Neuronal stem cell (in vitro differentiated cells): ENCODE data around the gene GPR12.

ENCODE experiments used
- DNase-seq: peaks from one replicate; pipeline ENCODE4 v3.0.0-alpha.2; 2013; ENCODE audit warnings: low spot score
- H2AFZ ChIP-seq: one replicate; pipeline ENCODE4 v1.6.1; 2013; ENCODE audit warnings: mild to moderate bottlenecking, low read length, inconsistent platforms
- H2AK5ac ChIP-seq: 2 replicates; pipeline ENCODE4 v1.6.1; 2013; ENCODE audit warnings: low read depth, mild to moderate bottlenecking, inconsistent platforms, low read length, moderate library complexity, mixed read lengths
- H2BK120ac ChIP-seq: 2 replicates; pipeline ENCODE4 v1.6.1; 2013; ENCODE audit warnings: low read depth, mild to moderate bottlenecking, inconsistent platforms, low read length, moderate library complexity, mixed read lengths
- H2BK12ac ChIP-seq: one replicate; pipeline ENCODE4 v1.6.1; 2013; ENCODE audit warnings: low read length, inconsistent platforms
- H2BK15ac ChIP-seq: 2 replicates; pipeline ENCODE4 v1.6.1; 2013; ENCODE audit warnings: mild to moderate bottlenecking, low read length, inconsistent platforms, mixed read lengths
- H2BK5ac ChIP-seq: one replicate; pipeline ENCODE4 v1.6.1; 2013; ENCODE audit warnings: inconsistent platforms, mild to moderate bottlenecking, low read length, moderate library complexity
- H3K14ac ChIP-seq: one replicate; pipeline ENCODE4 v1.6.1; 2013; ENCODE audit warnings: low read length, inconsistent platforms
- H3K18ac ChIP-seq: 2 replicates; pipeline ENCODE4 v1.6.1; 2013; ENCODE audit warnings: low read length, inconsistent platforms
- H3K23ac ChIP-seq: 2 replicates; pipeline ENCODE4 v1.6.1; 2013; ENCODE audit warnings: low read depth, mild to moderate bottlenecking, mixed read lengths, low read length, inconsistent platforms; ENCODE audit not compliant: poor library complexity
- H3K27ac ChIP-seq: replicated peaks from 3 replicates; pipeline ENCODE4 v1.5.1; 2013; ENCODE audit warnings: low read length, inconsistent platforms
- H3K27me3 ChIP-seq, 3 experiments: 2 replicates each; pipeline ENCODE4 v1.6.1; 2013; ENCODE audit warnings: low read length in 3 of 3, mild to moderate bottlenecking in 2 of 3, inconsistent platforms in 1 of 3, low read depth in 1 of 3, mixed read lengths in 1 of 3, moderate library complexity in 1 of 3; ENCODE audit not compliant: control insufficient read depth in 3 of 3, insufficient read depth in 3 of 3
- H3K36me3 ChIP-seq, 2 donors: replicated peaks in 1 of 2; 2 replicates each; pipeline ENCODE4 v1.6.1; 2013; ENCODE audit warnings: low read length in 2 of 2; ENCODE audit not compliant: control insufficient read depth in 2 of 2, insufficient read depth in 2 of 2
- H3K4ac ChIP-seq: 2 replicates; pipeline ENCODE4 v1.6.1; 2013; ENCODE audit warnings: inconsistent platforms, mild to moderate bottlenecking, low read length, moderate library complexity
- H3K4me1 ChIP-seq, 2 donors: 1 replicate in 1 of 2; 2 replicates in 1 of 2; pipeline ENCODE4 v1.6.1; 2013; ENCODE audit warnings: low read length in 2 of 2, low read depth in 1 of 2; ENCODE audit not compliant: control insufficient read depth in 2 of 2, insufficient read depth in 1 of 2
- H3K4me2 ChIP-seq: one replicate; pipeline ENCODE4 v1.6.1; 2013; ENCODE audit warnings: mild to moderate bottlenecking, low read length, inconsistent platforms; ENCODE audit not compliant: insufficient read depth, poor library complexity, severe bottlenecking
- H3K4me3 ChIP-seq, 2 donors: 2 replicates each; pipeline ENCODE4 v1.5.1; 2013; ENCODE audit warnings: low read length in 2 of 2, mild to moderate bottlenecking in 2 of 2, inconsistent platforms in 1 of 2, moderate library complexity in 1 of 2
- H3K79me1 ChIP-seq: one replicate; pipeline ENCODE4 v1.6.1; 2013; ENCODE audit warnings: low read depth, mild to moderate bottlenecking, inconsistent platforms, low read length, moderate library complexity
- H3K9ac ChIP-seq: one replicate; pipeline ENCODE4 v1.6.1; 2013; ENCODE audit warnings: mild to moderate bottlenecking, low read depth, low read length, inconsistent platforms; ENCODE audit not compliant: poor library complexity
- H3K9me3 ChIP-seq, 2 donors: replicated peaks in 1 of 2; 2 replicates each; pipeline versions ENCODE3 to v1.6.1; 2013; ENCODE audit warnings: low read length in 2 of 2, mild to moderate bottlenecking in 2 of 2, inconsistent platforms in 1 of 2, low read depth in 1 of 2, mixed read lengths in 1 of 2, moderate library complexity in 1 of 2; ENCODE audit not compliant: control insufficient read depth in 2 of 2, insufficient read depth in 1 of 2
- H4K8ac ChIP-seq: one replicate; pipeline ENCODE4 v1.6.1; 2013; ENCODE audit warnings: low read depth, mild to moderate bottlenecking, inconsistent platforms, low read length, moderate library complexity
- H4K91ac ChIP-seq: one replicate; pipeline ENCODE4 v1.6.1; 2013; ENCODE audit warnings: low read length, low read depth, mild to moderate bottlenecking, inconsistent platforms; ENCODE audit not compliant: poor library complexity
- WGBS, 2 donors: extraction: QIAGEN DNeasy Blood & Tissue Kit; methylation state at CpG; one replicate each; pipeline ENCODE4 v1.1.7; 2013; ENCODE audit warnings: missing lambda C conversion rate in 2 of 2, mixed read lengths in 1 of 2; ENCODE audit not compliant: insufficient read length in 2 of 2, insufficient replicate concordance in 1 of 2; ENCODE audit errors: extremely low coverage in 2 of 2; 5-methylcytosine and 5-hydroxymethylcytosine counted together

GPR12 gene

DNA sequence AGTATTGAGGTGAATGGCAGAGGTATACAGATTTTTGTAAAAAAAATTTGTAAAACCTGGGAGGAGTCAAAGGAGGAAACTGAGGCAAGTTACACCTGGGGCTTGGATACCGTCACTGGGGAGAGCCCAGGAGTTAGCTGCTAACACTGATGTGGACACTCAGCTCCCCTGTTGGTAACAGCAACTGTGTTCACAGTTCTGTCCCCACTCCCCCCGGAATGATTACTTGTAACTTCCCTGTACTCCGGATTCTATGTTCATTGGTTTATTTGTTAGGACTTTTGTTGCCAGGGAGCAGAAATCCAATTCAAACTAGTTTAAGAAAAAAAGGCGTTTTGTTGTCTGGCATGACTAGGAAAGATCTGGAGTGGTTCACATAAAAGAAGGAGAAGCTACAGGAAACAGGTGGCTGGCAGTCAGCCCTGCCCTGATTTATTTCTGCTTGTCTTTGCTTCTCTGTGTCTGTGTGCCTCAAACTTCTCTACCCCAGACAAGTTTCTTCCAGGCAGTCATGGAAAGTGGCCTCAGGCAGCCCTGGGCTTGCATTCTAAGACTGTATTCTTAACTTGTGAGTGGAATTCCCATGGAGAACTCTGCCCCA, 2.3 kb upstream of the GPR12 start:
- WGBS, 2 donors, result no CpG with 5 or more reads among the region's 4 CpGs
- H2BK5ac ChIP-seq, result no peak overlapping the region
- no peak overlapping the region for H3K27ac ChIP-seq
- H3K9me3 ChIP-seq, result peaks cover 0 to 8% of the 10 kb centered on the region in 2 donors
- H3K4ac ChIP-seq, result no peak overlapping the region
- no peak overlapping the region for H3K14ac ChIP-seq
- no peak overlapping the region for H3K23ac ChIP-seq
- H3K36me3 ChIP-seq, result no peaks in the 10 kb centered on the region
- H4K8ac ChIP-seq, result no peak overlapping the region
- peaks cover 0 to 2% of the 10 kb centered on the region in 2 donors for H3K4me1 ChIP-seq
- no peak overlapping the region for H3K18ac ChIP-seq
- H3K4me2 ChIP-seq, result no peak overlapping the region
- H2AFZ ChIP-seq, result no peak overlapping the region
- H2AK5ac ChIP-seq, result no peak overlapping the region
- H2BK12ac ChIP-seq, result no peak overlapping the region
- H3K27me3 ChIP-seq, result peaks cover 15 to 79% (median 40%) of the 10 kb centered on the region in 3 experiments
- no peak for DNase-seq
- no peak overlapping the region for H2BK15ac ChIP-seq
- H3K4me3 ChIP-seq, result no peak overlapping the region
- no peak overlapping the region for H3K9ac ChIP-seq
- H4K91ac ChIP-seq, result no peak overlapping the region
- no peaks in the 10 kb centered on the region for H3K79me1 ChIP-seq
- no peak overlapping the region for H2BK120ac ChIP-seq

DNA sequence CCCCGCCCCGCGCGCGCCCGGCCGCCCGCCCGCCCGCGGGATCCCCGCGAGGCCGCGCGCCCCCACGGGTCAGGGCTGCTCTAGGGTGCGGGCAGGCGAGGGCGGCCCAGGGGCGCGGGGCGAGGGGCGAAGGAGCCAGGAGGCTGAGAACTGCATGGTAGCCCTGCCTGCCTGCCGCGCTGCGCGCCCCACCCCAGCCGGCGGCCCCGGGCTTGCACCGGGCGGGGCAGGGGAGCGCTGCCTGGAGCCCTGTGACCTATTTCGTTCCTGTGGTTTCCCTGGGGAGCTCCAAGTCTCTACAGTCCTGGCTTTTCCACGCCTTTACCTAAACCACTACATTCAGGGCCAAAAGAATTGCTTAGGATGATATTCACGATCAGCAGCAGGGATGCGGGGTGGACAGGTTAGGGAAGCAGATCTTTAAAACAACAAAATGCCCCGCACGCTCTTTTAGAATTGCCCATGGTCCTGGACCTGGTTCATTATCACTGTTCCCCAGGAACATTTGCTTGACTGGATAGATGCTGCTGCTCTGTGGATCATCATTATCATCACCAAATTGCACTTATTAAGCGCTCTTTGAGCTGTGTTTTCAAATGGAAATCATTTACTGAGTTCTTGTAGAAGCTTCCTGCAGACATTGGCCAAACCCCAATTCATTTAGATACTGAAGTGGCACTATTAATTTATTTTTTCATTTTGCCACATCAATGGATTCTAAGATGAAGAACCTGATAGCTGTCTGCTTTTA, 421 bp upstream of the GPR12 start:
- no peaks in the 10 kb centered on the region for H3K36me3 ChIP-seq
- peak overlapping the region; percentile 38 for H2AFZ ChIP-seq
- no peak overlapping the region for H2BK12ac ChIP-seq
- peaks cover 15 to 93% (median 40%) of the 10 kb centered on the region in 3 experiments for H3K27me3 ChIP-seq
- no peak overlapping the region for H3K4ac ChIP-seq
- no peak overlapping the region for H4K8ac ChIP-seq
- H3K14ac ChIP-seq, result no peak overlapping the region
- no peak overlapping the region for H3K23ac ChIP-seq
- H2BK15ac ChIP-seq, result no peak overlapping the region
- no peak overlapping the region for H2BK5ac ChIP-seq
- peak overlapping the region; percentile 70 for H3K4me2 ChIP-seq
- H2BK120ac ChIP-seq, result no peak overlapping the region
- WGBS, 2 donors, result no CpG with 5 or more reads among the region's 41 CpGs
- DNase-seq, result no peak
- H3K18ac ChIP-seq, result peak overlapping the region; percentile 62
- H3K9me3 ChIP-seq, result peaks cover 0 to 8% of the 10 kb centered on the region in 2 donors
- H3K9ac ChIP-seq, result no peak overlapping the region
- H3K27ac ChIP-seq, result no peak overlapping the region
- H2AK5ac ChIP-seq, result no peak overlapping the region
- peaks cover 0 to 2% of the 10 kb centered on the region in 2 donors for H3K4me1 ChIP-seq
- H3K79me1 ChIP-seq, result no peaks in the 10 kb centered on the region
- H3K4me3 ChIP-seq, result peak overlapping the region in 1 of 2 donors; percentile 76
- H4K91ac ChIP-seq, result no peak overlapping the region

DNA sequence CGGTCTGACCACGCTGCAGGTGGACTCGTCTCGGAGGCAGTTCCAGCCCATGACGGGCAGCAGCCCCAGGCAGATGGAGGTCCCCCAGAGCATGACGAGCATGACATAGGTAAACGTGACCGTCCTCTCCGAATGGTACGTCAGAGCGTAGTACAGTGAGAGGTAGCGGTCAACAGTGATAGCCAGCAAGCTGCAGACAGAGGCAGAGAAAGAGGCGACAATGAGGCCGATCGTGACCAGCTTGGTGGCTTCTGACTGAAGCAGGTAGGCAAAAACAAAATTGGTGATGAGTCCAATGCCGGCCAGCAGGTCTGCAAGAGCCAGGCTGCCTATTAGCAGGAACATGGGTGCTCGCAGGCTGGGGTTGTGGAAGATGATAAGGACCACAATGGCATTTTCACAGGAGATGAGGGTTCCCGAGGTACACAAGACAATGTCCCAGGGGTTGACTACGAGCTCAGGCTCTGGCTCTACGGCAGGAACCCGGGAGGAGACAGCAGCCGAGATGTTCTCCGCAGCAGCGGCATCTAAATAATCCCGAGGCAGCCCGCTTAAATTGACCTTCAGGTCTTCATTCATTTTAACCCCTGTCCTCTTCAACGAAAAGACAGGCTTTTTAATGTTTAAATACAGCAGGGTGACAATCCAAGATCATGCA, 1.2 kb downstream of the GPR12 start:
- Histone ChIP-seq H3K4me2 (peak overlapping the region; percentile 98), H2BK12ac (no peak overlapping the region), H3K36me3 (no peaks in the 10 kb centered on the region), H3K23ac (no peak overlapping the region), H4K8ac (no peak overlapping the region), H3K4me3 (peak overlapping the region in 1 of 2 donors; percentile 4), H3K14ac (no peak overlapping the region), H3K27me3 (peaks cover 15 to 82% (median 40%) of the 10 kb centered on the region in 3 experiments), H2BK120ac (no peak overlapping the region), H3K4me1 (peaks cover 0 to 2% of the 10 kb centered on the region in 2 donors), H3K79me1 (no peaks in the 10 kb centered on the region), H3K9me3 (peaks cover 0 to 8% of the 10 kb centered on the region in 2 donors), H2AFZ (no peak overlapping the region), H3K4ac (no peak overlapping the region), H3K18ac (peak overlapping the region; percentile 1), H2BK5ac (no peak overlapping the region), H3K9ac (peak overlapping the region; percentile 81), H3K27ac (no peak overlapping the region), H2AK5ac (no peak overlapping the region), H4K91ac (no peak overlapping the region), H2BK15ac (no peak overlapping the region)
- WGBS, 2 donors, result no CpG with 5 or more reads among the region's 27 CpGs
- no peak for DNase-seq
